Osteoblast (primary cell): ENCODE data around the gene SETD3. TPM values are rescaled to one million over a fixed set of nuclear protein-coding genes. Genes with fewer than 3 reads are reported as not detected.
A peak's percentile ranks its signal among the peaks of the same experiment; 100 is the strongest.

Experiments
- DNase-seq: peaks from one replicate; pipeline ENCODE4 v3.0.0; 2011; ENCODE audit warnings: low spot score, mixed read lengths; ENCODE audit not compliant: insufficient read length; ENCODE audit errors: missing footprints
- H2AFZ ChIP-seq: 2 replicates; pipeline ENCODE4 v1.6.0; 2011; ENCODE audit warnings: mild to moderate bottlenecking, low read length
- H3K27ac ChIP-seq: 2 replicates; pipeline ENCODE4 v1.5.1; 2011; ENCODE audit warnings: mild to moderate bottlenecking, low read depth, low read length, moderate library complexity
- H3K27me3 ChIP-seq: 2 replicates; pipeline ENCODE4 v1.6.0; 2012; ENCODE audit warnings: mild to moderate bottlenecking, control low read depth, inconsistent platforms, low read length, moderate library complexity; ENCODE audit not compliant: insufficient read depth
- H3K36me3 ChIP-seq: 2 replicates; pipeline ENCODE4 v1.5.1; 2011; ENCODE audit warnings: mild to moderate bottlenecking, low read length, control low read depth, moderate library complexity; ENCODE audit not compliant: insufficient read depth
- H3K4me1 ChIP-seq: 2 replicates; pipeline ENCODE4 v1.5.1; 2011; ENCODE audit warnings: mild to moderate bottlenecking, low read length, control low read depth, moderate library complexity; ENCODE audit not compliant: insufficient read depth
- H3K4me2 ChIP-seq: 2 replicates; pipeline ENCODE4 v1.6.0; 2011; ENCODE audit warnings: mild to moderate bottlenecking, low read length; ENCODE audit not compliant: insufficient read depth
- H3K4me3 ChIP-seq: fragments of 200-600 bp; sonication (generic); 3 replicates; pipeline ENCODE4 v1.5.1; 2012; ENCODE audit warnings: mild to moderate bottlenecking, low read length, inconsistent platforms; ENCODE audit not compliant: insufficient read depth
- H3K79me2 ChIP-seq: 2 replicates; pipeline ENCODE4 v1.6.0; 2012; ENCODE audit warnings: mild to moderate bottlenecking, low read length, control low read depth, inconsistent platforms; ENCODE audit not compliant: insufficient read depth
- H3K9me3 ChIP-seq: 2 replicates; pipeline ENCODE4 v1.5.1; 2011; ENCODE audit warnings: low read depth, low read length, control low read depth
- H4K20me1 ChIP-seq: 2 replicates; pipeline ENCODE4 v1.6.0; 2012; ENCODE audit warnings: mild to moderate bottlenecking, low read length, control low read depth; ENCODE audit not compliant: insufficient read depth
- CTCF ChIP-seq: IDR thresholded peaks from 2 replicates; pipeline ENCODE4 v1.5.1; 2011; ENCODE audit warnings: mild to moderate bottlenecking, low read depth, low read length, moderate library complexity; ENCODE audit errors: extremely low read depth
- total RNA-seq: library from RNA; depleted of rRNA; stranded (reverse); fragments of >200 nt; gene quantifications from 2 replicates; pipeline ENCODE4 v1.2.3, GENCODE V29; 2012

The SETD3 gene
- total RNA-seq, 1 donor = 65.1 TPM

GRCh38 chr14:99351166-99352007, 129.3 kb downstream of the SETD3 start:
- peak; percentile 13 for TF ChIP-seq CTCF
- Histone ChIP-seq H3K4me2 (no peak overlapping the region), H3K27ac (no peak overlapping the region), H3K4me3 (no peak overlapping the region), H3K36me3 (no peaks in the 10 kb centered on the region), H4K20me1 (peaks cover 3% of the 10 kb centered on the region), H2AFZ (no peak overlapping the region), H3K27me3 (peaks cover 2% of the 10 kb centered on the region), H3K9me3 (no peaks in the 10 kb centered on the region), H3K79me2 (no peaks in the 10 kb centered on the region), H3K4me1 (no peaks in the 10 kb centered on the region)
- peak; percentile 64 for DNase-seq

GRCh38 chr14:99350751-99351150, 129.9 kb downstream of the SETD3 start:
- Histone ChIP-seq H3K9me3 (no peaks in the 10 kb centered on the region), H3K27me3 (peaks cover 2% of the 10 kb centered on the region), H3K36me3 (no peaks in the 10 kb centered on the region), H3K79me2 (no peaks in the 10 kb centered on the region), H3K4me1 (no peaks in the 10 kb centered on the region), H3K27ac (no peak overlapping the region), H2AFZ (no peak overlapping the region), H3K4me2 (no peak overlapping the region), H3K4me3 (no peak overlapping the region), H4K20me1 (peaks cover 3% of the 10 kb centered on the region)
- no peak for TF ChIP-seq CTCF
- peak; percentile 72 for DNase-seq

GRCh38 chr14:99349721-99350495, 130.8 kb downstream of the SETD3 start:
- TF ChIP-seq CTCF = no peak
- DNase-seq = no peak
- no peak overlapping the region for H2AFZ ChIP-seq
- no peaks in the 10 kb centered on the region for H3K9me3 ChIP-seq
- H3K36me3 ChIP-seq = no peaks in the 10 kb centered on the region
- peaks cover 3% of the 10 kb centered on the region for H4K20me1 ChIP-seq
- no peaks in the 10 kb centered on the region for H3K79me2 ChIP-seq
- H3K4me1 ChIP-seq = no peaks in the 10 kb centered on the region
- no peak overlapping the region for H3K27ac ChIP-seq
- H3K4me3 ChIP-seq = no peak overlapping the region
- no peak overlapping the region for H3K4me2 ChIP-seq
- peaks cover 5% of the 10 kb centered on the region for H3K27me3 ChIP-seq
